Medulla oblongata (tissue), 1 donor: ENCODE results near the gene KLK6.

ENCODE experiments used
- DNase-seq: peaks from one replicate; pipeline ENCODE4 v3.0.0-alpha.2; 2015; ENCODE audit errors: extremely low spot score

KLK6 gene

DNA sequence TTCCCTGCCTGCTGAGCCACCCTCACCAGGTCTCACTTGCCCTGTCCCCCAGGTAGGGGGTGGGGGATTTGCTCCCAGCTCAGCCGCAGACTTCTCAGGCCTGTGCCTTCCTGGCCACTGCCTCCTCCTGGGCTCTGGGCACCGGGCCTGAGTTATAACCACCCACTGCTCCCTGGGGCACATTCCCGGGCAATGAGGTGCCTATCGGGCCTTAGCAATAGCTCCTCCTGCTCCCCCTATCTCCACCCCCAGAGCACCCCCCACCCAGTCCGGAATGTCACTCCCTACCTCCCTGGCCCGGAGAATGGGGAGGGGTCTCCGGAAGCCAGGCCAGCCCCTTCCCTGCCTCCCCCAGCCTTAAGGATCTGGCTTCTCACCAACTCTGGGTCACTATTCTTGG lies 16.5 kb downstream of the KLK6 start, which contains the start of gene KLK5:
Gene KLK5, minus strand, starts transcription at position 129 of the 400 bp plus-strand sequence. CDS start 381 bp downstream, outside the sequence.
- DNase-seq = no peak

DNA sequence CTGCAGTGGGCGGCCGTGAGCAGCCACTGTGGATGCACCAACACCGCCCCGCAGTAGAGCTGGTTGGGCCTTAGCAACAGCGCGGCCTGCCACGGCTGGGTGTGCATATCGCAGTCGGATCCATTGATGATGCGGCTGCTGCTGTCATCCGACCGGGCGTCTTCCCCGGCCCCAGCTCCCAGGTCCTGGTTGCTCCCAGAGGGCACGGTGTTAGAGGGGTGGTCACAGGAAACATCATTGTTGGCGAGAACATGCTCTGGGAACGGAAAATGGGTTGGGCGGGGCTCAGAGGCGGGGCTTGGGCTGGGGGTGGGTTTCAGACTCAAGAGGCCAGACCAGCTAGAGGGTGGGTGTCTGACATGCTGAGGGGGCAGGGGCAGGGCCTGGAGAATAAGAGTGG lies 19.5 kb downstream of the KLK6 start:
- no peak for DNase-seq

DNA sequence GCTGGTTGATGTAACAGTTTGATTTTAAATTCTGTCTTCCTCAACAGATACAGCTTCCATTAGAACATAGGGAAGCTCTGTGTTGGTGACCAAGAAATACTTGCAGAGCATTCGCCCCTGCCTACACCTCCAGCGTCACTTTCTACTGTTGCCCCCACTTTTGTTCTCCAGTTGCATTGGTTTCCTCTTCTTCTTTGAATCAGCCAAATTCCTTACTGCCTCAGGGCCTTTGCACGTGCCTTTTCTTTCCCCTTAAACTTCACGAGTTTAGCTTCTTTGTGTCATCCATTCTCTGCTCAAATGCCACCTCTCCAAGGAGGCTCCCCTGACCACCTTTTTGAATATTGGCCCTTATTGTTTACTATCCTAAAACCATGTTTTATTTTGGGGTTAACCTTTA lies 22.3 kb downstream of the KLK6 start:
- no peak for DNase-seq

DNA sequence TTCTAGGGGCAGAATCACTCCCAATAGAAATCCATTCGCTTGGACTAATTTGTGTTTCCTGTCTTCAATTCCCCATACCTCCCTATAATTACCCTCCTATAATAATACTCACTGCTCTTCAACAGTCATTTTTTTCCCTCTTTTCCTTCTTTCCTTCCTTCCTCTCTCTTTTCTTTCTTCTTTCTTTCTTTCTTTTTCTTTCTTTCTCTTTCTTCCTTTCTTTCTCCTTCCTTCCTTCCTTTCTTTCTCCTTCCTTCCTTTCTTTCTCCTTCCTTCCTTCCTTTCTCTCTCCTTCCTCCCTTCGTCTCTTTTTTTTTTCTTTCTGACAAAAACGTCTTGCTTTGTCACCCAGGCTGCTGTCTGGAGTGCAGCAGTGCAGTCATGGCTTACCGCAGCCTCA lies 24.6 kb downstream of the KLK6 start:
- DNase-seq = no peak

DNA sequence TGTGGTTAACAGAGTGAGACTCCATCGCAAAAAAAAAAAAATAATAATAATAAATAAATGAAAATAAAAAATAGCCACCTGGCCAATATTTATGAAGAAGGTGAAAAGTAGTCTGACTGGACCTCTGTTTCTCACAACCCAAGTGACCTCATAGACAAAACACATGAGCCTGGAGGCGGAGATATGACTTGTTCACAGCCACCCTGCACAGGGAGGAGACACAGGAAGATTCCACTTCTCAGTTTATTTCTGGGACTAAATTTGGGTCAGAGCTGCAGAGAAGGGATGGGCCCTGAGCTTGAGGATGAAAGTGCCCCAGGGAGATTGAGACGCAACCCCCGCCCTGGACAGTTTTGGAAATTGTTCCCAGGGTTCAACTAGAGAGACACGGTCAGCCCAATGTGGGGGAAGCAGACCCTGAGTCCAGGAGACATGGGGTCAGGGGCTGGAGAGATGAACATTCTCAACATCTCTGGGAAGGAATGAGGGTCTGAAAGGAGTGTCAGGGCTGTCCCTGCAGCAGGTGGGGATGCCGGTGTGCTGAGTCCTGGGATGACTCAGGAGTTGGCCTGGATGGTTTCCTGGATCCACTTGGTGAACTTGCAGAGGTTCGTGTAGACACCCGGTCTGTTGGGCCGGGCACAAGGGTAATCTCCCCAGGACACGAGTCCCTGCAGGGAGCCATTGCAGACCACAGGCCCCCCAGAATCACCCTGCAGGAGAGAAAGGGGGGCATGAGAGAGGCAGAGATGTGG lies 26.1 kb downstream of the KLK6 start:
- no peak for DNase-seq

DNA sequence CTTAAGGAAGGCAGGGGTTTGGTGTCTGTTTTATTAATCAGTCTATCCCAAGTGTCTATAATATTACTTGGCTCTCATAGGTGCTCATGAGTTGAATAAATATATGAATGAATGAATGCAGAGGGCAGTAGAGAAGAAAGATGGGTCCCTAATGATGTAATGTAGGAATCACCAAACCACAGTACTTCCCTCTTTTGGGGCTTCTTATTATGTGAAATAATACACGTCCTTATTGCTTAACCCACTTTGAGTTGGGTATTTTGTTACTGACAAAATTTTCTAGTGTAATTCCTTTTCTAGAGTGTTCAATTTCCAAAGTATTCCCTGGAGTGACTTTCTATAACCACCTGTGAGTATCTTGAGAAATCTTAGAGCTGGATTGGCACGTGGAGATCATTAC lies 29.8 kb downstream of the KLK6 start:
- no peak for DNase-seq

DNA sequence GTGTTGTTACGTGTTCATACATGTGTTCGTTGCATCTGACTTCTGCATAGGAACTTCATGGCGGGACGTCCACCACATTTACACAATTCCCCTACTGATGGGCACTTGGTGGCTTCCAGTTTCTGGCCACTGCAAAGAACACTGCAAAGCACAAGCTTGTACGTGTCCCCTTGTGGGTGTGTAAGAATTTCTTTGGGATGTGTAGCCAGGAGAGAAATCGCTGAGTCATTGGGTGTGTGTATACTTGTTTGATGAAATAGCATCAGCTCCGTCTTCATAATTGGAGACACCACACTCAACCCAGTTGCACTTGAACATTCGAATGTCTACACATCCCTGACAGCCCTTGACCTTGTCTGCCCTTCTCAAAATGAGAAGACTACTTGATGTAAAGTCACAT lies 35.8 kb downstream of the KLK6 start:
- DNase-seq = no peak

DNA sequence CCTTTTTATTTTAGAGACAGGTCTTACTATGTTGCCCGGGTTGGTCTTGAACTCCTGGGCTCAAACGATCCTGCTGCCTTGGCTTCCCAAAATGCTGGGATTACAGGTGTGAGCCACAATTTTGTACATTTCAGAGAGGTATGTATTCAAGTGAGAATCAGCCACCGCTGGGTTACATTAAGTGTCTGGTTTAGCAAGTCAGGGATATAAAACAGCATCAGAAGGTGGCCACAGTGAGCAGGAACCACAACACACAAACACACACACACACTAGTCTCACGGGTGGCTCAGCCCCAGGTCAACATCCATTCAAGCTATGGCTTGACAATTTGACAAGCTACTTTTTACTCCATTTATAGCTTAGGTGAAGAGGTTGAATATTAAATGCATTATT lies 36.7 kb downstream of the KLK6 start:
- DNase-seq = no peak

DNA sequence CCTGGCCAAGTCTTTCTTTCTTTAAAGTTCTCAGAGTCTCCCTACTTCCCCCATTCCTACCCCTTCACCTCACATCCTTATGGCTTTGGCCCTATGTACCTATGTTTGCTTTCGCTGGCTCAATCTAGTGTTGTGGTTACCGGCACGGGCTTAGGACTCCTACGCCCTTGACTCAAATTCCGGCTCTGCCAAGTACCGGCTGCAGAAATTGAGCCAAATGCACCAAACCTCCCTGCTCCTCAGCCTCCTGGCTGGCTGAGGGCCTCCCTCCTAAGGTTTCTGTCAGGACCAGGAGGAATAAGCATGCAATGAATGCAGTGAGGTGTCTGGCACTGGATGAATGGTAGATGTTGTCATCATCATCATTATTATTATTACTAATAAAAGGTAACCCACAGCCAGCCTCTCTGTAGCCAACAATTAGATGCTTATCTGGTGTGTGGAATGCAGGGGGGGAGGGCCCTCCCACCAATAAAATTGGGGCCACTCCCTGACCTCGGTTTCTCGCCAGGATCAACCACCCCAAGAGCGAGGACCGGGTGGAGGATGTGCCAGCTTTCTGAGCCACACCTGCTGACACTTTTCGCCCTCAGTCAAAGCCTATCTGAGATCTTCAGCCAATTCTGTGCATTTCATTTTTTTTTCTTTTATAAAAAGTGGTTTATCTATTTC lies 37.2 kb downstream of the KLK6 start:
- no peak for DNase-seq

DNA sequence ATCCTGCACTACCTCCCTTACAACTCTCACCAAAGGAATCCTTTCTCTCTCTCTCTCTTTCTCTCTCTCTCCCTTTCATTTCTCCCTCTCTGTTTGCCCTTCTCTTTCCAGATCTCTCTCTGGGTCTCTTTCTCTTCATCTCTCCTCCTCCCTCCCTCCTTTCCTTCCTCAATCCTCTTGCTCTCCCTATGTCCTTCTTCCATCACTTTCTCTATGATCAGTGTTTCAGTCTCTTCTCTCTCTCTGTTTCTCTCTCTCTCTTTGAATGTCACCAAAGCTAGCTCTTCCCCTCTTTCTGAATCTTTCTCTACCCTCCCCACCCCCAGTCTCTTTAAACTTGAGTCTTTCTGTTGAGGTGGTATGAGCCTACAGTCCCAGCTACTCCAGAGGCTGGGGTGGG lies 38.4 kb downstream of the KLK6 start:
- no peak for DNase-seq

DNA sequence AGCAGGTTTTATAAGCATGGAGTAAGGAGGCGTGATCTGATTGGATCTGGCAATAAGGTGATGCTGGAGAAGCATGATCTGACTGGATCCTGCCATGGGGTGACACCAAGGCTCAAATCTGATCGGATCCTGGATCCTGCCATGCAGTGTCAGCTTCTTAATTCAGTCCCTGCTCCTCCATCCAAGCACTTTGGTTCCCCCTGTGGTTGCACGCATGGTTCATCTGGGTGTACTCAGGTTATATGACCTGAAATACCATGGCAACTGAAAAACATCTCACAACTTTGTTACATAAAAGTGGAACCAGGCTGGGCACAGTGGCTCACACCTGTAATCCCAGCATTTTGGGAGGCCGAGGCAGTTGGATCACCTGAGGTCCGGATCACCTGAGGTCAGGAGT lies 40.6 kb downstream of the KLK6 start:
- DNase-seq = no peak

DNA sequence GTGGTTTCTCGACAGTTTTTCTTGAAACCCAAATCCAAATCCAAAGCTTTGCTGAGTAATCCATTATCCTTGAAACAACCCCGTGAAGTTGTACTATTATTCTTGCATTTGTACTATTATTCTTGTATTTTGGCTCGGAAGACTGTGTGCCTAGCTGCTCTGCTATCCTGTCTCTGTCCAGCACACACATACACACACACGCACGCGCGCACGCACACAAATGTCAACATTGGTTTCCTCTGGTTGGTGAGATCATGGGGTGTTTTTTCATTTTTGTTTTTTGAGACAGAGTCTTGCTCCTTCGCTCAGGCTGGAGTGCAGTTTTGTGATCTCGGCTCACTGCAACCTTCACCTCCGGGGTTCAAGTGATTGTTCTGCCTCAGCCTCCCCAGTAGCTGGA lies 43.2 kb downstream of the KLK6 start:
- no peak for DNase-seq

DNA sequence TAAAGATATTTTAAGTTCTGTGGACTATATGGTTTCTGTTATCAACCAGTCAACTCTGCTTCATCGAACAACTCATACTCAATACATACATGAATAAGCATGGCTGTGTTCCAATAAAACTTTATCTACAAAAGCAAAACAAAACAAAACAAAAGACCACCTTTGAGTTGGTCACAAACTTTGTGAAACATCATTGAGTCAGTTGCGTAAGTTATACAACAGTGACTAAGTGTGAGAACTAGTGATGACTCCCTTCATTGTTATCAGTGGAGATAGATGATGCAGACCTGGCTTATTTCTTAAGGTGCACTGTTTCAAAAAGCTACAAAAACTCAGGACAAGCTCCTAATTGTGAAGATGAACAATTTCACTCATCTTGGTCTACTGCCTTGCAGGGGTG lies 43.7 kb downstream of the KLK6 start:
- DNase-seq = no peak

DNA sequence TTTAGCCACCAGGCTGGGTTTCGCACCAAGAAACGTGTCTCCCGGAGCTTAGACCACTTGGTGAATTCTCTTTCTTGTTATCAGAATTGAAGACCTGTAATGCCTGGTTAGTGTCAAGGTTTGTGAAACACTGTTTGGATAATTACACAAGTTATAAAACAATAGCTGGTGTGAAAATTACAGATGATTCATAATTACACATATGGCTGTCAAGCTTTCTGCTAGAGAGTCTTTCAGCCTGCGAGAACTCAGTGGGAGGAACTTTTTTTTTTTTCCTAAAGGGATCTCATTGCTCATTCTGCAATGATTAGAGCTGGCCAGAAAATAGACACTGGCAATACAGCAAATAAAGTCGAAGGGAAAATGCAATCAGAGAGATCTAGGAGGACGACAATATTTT lies 44.8 kb downstream of the KLK6 start:
- no peak for DNase-seq

DNA sequence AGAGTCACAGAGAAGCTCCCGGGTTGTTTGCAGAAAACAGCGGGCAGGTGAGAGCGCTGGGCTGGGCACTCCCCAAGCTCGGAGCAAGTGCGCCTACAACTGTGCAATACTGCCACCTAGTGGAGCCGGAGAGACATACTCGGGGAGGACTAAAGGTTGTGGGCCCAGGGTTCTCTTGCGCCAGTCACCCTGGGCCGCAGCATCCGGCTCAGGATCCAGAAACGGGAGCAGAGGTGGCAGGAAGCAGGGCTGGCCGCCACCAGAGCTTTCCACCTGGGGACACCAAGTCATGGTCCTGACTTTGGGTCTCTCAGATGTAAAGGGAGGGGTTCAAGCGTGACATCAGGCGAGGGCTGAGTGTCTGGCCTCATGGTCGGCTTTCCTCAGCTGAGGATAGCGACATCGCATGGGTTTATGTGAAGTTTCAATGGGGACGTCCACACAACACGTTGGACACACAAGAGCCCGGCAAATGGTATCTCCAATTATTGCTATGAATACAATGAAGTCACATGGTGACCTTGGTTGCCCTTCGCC lies 47.0 kb downstream of the KLK6 start:
- peak; percentile 89 for DNase-seq

DNA sequence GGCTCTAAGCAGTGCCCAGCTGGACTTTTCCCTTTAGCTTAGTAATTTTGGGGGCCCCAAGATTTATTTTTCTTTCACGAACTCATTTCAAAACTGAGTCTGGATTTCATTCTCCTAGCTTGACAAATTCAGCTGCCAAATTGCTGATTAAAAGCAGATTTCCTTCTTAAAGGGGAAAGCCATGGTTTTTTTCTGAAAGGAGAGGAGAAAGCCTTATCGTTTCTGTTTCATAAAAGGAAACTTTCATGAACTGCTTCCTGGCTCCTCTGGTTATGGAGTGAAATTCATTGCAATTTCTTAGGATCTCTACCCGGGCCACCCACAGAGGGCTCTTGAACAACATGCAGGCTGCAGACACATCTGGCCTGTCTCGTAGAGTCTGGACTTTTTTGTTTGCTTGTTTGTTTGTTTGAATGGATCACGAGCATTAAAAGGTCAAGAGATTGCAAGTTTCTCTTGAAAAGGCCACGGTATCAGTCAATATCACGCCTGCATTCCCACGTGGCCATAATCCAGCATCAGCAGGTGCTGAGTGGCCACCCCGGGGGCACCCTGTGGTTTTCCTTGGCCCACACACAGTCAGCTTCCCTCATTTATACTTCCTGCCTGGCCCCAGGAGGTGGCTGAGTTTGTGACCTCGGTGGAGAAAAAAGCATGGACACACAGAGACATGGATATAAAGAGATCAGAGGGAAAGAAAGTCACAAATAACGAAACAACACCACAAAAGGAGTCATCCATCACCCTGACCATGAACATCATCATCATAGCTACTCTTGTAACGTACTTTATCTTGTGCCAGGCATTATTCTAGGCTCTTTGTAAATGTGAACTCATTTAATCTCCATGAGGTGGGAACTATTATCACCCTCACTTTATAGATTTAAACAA lies 47.7 kb downstream of the KLK6 start:
- no peak for DNase-seq

DNA sequence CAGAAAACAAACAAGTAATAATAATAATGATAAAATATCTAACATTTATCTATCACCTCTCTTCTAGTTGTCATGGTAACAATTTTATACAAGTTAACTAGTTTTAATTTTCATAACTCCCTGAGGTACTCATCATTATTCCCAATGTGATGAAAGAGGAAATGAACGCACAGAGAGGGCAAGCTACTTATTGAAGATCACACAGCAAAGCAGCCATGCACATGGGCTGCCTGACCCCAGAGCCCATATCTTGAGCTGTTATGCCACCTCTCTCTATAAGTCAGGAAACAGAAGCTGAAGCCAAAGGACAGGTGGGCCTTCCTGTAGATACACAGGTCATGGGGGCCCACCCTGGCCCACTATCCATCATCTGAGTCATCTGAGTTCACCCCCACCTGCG lies 53.3 kb downstream of the KLK6 start:
- DNase-seq = no peak

DNA sequence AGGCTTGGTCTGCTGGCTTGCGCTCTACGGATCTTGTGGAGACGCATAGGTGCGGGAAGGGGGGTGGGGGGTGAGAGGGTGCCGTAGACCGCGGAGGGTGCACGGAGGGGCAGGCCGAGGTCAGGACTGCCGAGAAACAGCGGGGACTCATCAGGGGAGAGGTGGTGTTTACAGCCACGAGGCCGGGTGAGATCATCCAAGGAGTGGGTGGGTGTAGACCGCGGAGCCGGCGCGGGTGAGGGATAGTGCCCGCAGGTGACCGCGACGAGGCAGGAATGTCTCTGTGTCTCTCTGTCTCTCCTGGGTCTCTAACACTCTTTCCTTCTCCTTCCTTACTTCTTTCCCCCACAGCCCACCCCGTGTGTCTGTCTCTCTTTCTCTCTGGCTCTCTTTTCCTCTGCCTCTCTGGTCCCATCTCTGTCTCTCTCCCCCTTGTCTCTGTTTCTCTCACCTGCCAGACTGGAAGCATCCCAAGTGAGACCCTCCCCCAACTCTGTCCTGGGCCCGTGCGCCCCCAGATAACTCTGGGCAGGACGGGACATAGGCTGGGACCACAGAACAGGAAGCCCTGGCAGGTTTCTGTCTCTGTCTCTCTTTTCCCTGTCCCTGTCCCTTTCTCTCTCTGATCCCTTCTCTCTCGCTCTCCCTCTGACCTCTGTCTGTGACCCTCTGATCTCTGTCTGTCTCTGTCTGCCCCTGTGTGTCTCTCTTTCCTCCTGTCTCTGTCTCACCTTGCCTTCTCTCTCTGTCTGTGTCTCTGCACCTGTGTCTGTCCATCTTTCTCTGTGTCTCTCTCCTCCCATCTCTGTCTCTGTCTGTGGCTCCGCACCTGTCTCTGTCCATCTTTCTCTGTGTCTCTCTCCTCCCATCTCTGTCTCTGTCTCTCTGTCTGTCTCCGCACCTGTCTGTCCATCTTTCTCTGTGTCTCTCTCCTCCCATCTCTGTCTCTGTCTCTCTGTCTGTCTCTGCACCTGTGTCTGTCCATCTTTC lies 56.4 kb downstream of the KLK6 start:
- no peak for DNase-seq

DNA sequence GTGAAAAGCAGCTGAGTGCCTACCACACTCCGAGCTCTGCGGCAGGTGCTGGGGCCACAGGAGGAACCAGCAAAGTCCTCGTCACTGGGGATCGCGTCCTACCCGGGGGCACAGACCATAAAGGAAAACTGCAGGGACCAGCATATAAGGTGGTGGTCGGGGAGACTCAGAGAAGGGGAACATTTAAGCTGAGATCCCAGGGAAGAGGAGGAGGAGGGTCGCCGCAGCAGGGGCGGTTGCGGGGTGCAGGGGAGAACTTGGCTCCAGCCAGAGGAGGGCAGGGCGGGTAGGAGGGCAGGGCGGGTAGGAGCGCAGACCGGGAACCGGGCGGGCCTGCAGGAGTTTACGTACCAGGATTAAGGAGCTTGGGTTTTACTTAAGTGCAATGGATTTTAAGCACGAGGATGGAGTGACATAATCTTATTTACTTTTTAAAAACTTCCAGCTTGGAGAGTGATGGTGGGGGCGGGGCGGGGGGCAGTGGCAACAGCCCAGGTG lies 57.2 kb downstream of the KLK6 start:
- no peak for DNase-seq

DNA sequence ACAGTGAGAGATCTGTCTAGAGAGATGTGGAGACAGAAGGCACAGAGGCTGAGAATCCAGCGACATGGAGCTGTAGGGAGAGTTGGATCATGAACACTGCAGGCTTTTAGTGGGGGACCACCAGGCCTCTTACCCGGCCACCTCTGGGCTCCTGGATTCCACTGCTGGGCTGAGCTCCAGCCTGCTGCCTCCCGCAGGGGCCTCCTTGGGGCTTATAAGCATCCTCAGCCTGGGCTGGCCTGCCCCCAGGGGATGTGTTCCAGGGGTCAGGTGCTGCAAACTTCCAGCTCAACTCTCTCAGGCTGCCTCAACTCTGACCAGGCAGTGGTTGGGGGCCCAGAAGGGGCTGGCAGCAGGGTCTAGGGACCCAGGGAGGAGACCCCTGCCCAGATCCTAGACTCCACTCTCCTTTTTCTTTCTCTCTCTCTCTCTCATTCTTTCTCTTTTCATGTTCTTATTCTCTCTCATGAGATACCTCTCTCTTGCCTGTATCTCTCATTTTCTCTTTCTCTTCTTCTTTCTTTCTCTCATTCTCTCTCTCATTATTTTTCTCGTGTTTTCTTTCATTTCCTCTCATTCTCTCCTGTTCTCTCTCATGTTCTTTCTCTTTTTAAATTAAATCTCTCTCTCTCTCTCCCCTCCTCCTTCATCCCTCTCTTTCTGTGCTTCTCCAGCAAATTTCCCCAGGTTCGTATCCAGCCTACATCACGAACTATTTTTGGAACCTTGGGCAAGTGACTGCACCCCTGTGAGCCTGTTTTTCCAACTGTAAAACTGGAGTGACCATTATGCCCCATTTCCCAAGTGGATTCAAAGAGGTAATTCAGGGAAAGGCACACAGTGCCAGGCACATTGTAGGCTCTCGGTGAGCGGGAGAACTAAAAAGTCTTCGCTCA lies 57.9 kb downstream of the KLK6 start, which contains the start of gene KLK4:
Gene KLK4, minus strand, starts transcription at position 190 of the 896 bp plus-strand sequence. CDS start 657 bp downstream, outside the sequence.
- DNase-seq = no peak
